Measurements from ENCODE around the gene HECW1. TPM values are rescaled to one million over a fixed set of nuclear protein-coding genes. Genes with fewer than 3 reads are reported as not detected.
A peak's percentile ranks its signal among the peaks of the same experiment; 100 is the strongest.

The HECW1 gene
- total RNA-seq, 4 donors from 2014 or later = 1.2 to 3.9 (median 2.0) TPM

DNA sequence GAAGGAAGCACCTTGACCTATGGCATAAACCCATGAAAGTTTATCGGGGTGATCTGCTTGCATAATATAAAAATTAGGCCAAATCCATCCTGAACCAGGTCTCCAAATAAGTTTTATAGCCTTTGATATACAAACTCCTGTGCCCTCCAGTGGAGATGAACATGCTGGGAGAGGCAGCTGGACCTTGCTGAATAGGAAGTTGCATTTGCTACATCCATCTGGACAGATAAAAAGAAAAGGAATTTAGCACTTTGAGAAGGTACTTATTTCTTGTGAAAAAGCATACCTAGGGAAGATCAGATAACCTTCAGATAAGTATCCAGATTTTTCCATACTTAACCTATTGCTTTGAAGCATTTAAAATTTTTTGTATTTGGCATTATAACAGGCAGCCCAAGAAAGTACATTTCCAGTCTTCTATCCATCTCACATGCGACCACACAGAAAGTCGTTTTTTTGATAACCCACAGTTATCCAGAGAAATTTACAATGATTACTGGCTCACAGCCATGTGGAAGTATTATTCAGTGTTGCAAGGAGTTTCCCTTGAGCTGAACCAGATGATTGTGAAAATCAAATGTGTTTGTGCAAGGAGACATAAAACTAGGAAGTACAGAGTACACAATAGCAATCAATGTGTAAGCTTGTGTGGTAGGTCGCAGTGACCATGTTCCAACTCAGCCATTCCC, 346.0 kb downstream of the HECW1 start:
- Histone ChIP-seq H3K27me3 (no peaks in the 10 kb centered on the region), H3K27ac (no peak overlapping the region), H3K9me3 (no peaks in the 10 kb centered on the region), H3K4me3 (no peak overlapping the region), H3K36me3 (no peaks in the 10 kb centered on the region), H3K4me1 (peaks cover 14 to 19% of the 10 kb centered on the region in 2 donors)
- no peak for ATAC-seq
- TF ChIP-seq, protein P1, sequence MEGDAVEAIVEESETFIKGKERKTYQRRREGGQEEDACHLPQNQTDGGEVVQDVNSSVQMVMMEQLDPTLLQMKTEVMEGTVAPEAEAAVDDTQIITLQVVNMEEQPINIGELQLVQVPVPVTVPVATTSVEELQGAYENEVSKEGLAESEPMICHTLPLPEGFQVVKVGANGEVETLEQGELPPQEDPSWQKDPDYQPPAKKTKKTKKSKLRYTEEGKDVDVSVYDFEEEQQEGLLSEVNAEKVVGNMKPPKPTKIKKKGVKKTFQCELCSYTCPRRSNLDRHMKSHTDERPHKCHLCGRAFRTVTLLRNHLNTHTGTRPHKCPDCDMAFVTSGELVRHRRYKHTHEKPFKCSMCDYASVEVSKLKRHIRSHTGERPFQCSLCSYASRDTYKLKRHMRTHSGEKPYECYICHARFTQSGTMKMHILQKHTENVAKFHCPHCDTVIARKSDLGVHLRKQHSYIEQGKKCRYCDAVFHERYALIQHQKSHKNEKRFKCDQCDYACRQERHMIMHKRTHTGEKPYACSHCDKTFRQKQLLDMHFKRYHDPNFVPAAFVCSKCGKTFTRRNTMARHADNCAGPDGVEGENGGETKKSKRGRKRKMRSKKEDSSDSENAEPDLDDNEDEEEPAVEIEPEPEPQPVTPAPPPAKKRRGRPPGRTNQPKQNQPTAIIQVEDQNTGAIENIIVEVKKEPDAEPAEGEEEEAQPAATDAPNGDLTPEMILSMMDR (IDR thresholded peaks at IDR 0.05 in 4 of 5, conservative IDR thresholded peaks at IDR 0.05 in 1 of 5) = no peak
- TF ChIP-seq POLR2A (IDR thresholded peaks at IDR 0.05) = no peak
- intact Hi-C loops (cut with DNase I; ENCODE audit: low total_unique reads) = no loop called here
- in situ Hi-C loops (cut with MboI; ENCODE audit: low sequenced_read_pairs in 4 of 4) = loop anchor here in 1 of 4 donors (25.0 kb wide), 1 partner anchor 521 kb away; the partner anchor contains the start of genes MRPL32 and PSMA2
- no peak for DNase-seq

DNA sequence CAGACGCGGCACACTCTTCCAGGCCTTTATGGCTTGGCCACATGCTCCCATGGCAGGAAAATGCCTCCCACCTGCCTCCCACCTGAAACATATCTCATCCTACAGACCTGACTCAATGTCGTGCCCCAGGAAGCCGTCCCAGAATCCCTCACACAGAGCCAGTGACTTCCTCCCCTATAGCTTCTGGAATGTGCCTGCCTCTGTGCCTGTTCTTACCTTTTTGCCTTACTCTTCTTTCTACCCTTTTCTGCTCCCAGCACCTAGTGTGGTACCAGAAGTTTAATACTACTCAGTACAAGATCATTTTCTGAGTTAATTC, 346.5 kb downstream of the HECW1 start:
- Histone ChIP-seq H3K27me3 (no peaks in the 10 kb centered on the region), H3K4me1 (peaks cover 14 to 19% of the 10 kb centered on the region in 2 donors), H3K27ac (no peak overlapping the region), H3K36me3 (no peaks in the 10 kb centered on the region), H3K4me3 (no peak overlapping the region), H3K9me3 (no peaks in the 10 kb centered on the region)
- in situ Hi-C loops (cut with MboI; ENCODE audit: low sequenced_read_pairs in 4 of 4) (loop anchor here in 1 of 4 donors (25.0 kb wide), 1 partner anchor 522 kb away; the partner anchor contains the start of genes MRPL32 and PSMA2), intact Hi-C loops (cut with DNase I; ENCODE audit: low total_unique reads) (no loop called here)
- TF ChIP-seq POLR2A (IDR thresholded peaks at IDR 0.05) = no peak
- TF ChIP-seq, protein P1 (IDR thresholded peaks at IDR 0.05 in 4 of 5, conservative IDR thresholded peaks at IDR 0.05 in 1 of 5) = no peak
- ATAC-seq (no peak), DNase-seq (no peak)

DNA sequence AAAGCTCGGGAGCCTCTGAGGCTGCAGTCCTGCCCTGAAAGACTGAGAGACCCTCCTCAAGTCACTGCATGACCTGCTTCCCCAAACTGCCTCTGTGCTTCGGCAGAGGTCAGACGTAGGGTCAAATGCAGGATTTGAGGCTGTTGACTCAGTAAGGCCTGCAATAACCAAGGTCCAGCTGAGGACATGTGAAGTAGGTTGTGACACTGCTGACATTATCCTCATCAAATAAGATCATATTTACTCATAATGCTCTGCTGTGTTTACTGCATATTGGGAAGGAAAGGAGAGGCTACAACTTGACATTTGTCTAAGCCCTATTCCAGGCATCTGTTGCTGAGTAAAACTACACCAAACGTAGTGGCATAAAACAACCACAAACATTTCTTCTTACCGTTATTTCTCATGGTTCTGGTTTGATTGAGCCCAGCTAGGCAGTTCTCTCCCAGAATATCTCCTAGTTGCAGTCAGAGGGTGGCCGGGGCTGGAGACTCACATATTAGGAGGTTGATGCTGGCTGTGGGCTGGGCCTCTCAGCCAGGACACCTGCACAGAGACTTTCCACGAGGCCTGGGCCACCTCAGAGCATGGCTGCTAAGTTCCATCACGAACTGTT, 348.4 kb downstream of the HECW1 start:
- intact Hi-C loops (cut with DNase I; ENCODE audit: low total_unique reads) (no loop called here), in situ Hi-C loops (cut with MboI; ENCODE audit: low sequenced_read_pairs in 4 of 4) (loop anchor here in 1 of 4 donors (25.0 kb wide), 1 partner anchor 524 kb away; the partner anchor contains the start of genes MRPL32 and PSMA2)
- ATAC-seq (peak in 1 of 2 donors; percentile 20), DNase-seq (no peak)
- H3K27ac ChIP-seq = peak overlapping the region in 2 of 4 donors; percentile 69 to 70
- no peaks in the 10 kb centered on the region for H3K36me3 ChIP-seq
- no peak overlapping the region for H3K4me3 ChIP-seq
- peaks cover 14 to 19% of the 10 kb centered on the region in 2 donors for H3K4me1 ChIP-seq
- no peak for TF ChIP-seq POLR2A (IDR thresholded peaks at IDR 0.05)
- TF ChIP-seq, protein P1 (IDR thresholded peaks at IDR 0.05 in 4 of 5, conservative IDR thresholded peaks at IDR 0.05 in 1 of 5) = no peak
- no peaks in the 10 kb centered on the region for H3K9me3 ChIP-seq
- H3K27me3 ChIP-seq = no peaks in the 10 kb centered on the region

DNA sequence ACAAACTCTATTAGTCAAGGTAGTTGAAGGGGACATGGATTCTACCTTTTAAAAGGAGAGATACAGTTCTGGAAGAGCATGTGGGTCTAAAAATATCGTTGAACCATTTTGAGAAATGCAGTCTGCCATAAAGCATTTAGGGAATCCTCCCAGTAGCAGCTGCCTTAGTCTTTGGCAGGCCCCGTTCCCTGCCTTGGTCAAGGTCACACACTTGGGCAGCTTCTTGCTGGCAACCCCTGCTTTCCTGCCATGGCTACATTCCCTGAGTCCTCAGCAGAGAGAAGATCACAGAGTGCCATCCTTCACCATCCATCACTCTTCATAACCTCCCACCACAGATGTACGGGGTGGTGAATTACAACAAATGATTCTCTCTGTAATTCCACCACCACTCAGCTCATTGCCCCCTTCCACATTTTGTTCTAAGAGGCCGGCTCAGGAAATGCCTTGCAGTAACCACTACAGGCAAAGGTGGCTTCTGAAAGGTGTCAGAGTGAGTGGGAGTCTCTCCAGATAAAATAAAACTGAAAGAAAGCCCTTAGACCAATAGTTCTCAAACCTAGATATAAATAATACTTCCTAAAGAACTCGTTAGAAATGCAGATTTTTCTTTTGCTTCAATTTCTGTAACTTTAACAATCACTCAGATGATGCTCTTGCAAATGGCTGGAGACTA, 349.0 kb downstream of the HECW1 start:
- peak; percentile 89 to 95 for ATAC-seq

More for the DNA sequence above, 349.0 kb downstream of the HECW1 start:
- DNase-seq = peak; percentile 37 to 51
- H3K4me1 ChIP-seq = peaks cover 14 to 19% of the 10 kb centered on the region in 2 donors
- in situ Hi-C loops (cut with MboI; ENCODE audit: low sequenced_read_pairs in 4 of 4) = loop anchor here in 1 of 4 donors (25.0 kb wide), 1 partner anchor 524 kb away; the partner anchor contains the start of genes MRPL32 and PSMA2
- intact Hi-C loops (cut with DNase I; ENCODE audit: low total_unique reads) = no loop called here
- no peaks in the 10 kb centered on the region for H3K27me3 ChIP-seq
- H3K36me3 ChIP-seq = no peaks in the 10 kb centered on the region
- TF ChIP-seq, protein P1 (IDR thresholded peaks at IDR 0.05 in 4 of 5, conservative IDR thresholded peaks at IDR 0.05 in 1 of 5) = no peak
- no peak for TF ChIP-seq POLR2A (IDR thresholded peaks at IDR 0.05)
- peak overlapping the region in 2 of 4 donors; percentile 69 to 70 for H3K27ac ChIP-seq
- H3K4me3 ChIP-seq = no peak overlapping the region
- no peaks in the 10 kb centered on the region for H3K9me3 ChIP-seq
